Medulla oblongata (tissue), 1 donor: Measurements from ENCODE around the gene ZNF681.
A peak's percentile ranks its signal among the peaks of the same experiment; 100 is the strongest.
"Not testable (repeated sequence)": the region's sequence is repeated elsewhere in the genome, so short reads cannot be mapped to it uniquely, and the experiment has no call there.

ENCODE experiments used
- DNase-seq: peaks from one replicate; pipeline ENCODE4 v3.0.0-alpha.2; 2015; ENCODE audit errors: extremely low spot score

Gene ZNF681

GRCh38 chr19:23774106-23774505, 15.4 kb upstream of the ZNF681 start:
- no peak for DNase-seq

DNA sequence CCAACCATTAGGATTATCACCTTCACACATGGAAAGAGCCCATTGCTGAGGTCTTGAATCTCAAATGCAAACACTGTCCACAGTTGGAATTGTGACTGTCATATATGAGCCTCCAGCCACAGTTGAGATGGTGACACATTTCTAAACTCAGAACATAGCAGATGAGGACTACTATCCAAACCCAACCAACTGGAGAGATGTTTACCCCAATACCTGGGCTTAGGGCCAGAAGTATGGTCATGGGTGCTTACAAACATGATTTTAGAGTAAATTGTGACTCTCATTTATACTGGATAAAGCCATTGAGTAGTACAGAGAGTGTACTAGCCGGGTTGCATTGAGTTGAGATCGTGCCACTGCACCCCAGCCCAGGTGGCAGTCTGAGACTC, 14.0 kb upstream of the ZNF681 start:
- no peak for DNase-seq

GRCh38 chr19:23771761-23772674, 13.3 kb upstream of the ZNF681 start:
- DNase-seq = no peak

DNA sequence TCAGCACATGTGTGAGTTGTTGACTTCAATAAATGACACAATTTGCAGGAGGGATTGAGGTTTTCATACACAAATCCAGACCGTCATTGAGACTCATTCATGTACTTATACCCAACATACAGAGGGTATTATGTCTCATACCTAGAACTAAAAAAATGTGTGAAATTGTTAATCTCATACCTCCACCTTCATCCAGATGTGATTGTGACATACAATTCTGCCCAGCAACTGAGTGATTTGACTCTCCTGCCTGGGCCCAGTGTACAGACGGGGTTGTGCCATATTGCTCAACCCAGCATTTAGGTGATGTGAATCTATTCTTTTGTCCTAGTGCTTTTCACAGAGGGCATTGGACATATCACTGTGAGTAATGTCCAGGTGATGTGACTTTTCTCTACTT, 12.6 kb upstream of the ZNF681 start:
- no peak for DNase-seq

DNA sequence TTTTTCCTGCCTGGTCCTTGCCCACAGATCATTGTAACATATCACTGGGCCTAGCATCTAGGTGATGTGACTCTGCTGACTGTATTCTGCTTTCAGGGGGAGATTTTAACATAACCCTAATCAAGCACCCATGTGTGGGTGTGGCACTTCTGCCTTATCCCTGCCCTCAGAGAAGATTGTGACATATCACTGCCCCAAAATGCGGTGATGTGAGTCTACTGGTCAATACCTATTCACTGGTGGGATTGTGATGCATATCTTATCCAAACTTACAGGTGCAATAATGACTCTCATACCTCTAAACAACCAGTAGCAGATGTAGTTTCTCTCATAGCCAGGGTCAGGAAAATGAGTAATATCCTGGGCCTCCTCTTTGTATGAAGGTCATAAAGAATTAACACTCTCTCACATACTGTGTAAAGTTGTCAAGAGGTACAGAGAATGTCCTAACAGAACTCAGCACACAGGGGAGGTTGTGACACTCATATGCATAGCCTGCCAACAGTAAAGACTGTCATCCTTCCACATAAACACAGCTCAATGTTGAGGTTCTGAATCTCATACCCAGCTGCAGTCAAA, 12.1 kb upstream of the ZNF681 start:
- DNase-seq = no peak

DNA sequence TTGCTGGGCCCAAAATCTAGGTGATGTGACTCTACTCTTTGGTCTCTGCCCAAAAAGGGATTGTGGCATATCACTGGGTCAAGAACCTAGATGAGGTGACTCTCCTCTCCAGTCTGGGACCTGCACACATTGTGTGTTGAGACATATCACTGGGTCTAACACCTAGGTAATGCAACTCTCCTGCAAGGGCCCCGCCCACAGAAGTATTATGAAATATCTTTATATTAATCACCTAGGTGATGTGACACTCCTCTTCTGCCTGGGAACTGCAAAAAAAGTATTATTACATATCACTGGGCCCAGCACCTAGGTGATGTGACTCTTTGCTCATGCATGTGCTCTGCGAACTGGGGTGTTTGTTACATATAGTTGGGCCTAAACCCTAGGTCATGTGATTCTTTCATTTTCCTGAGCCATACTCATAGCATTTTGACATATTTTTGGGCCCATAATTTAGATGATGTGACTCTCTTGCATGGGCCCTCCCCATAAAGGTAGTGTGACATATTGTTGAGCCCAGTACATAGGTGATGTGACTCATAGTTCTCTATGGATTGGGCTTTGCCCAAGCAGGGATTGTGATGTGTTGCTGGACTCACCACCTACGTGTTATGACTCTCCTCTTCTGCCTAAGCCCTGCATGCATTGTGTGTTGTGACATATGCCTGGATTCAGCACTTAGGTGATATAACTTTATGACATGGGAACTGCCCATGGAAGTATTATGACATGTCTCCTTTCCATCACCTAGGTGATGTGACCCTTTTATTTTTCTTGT, 11.2 kb upstream of the ZNF681 start:
- DNase-seq = no peak

- no peak for DNase-seq
Observed at GRCh38 chr19:23766951-23767350, 8.3 kb upstream of the ZNF681 start.

DNA sequence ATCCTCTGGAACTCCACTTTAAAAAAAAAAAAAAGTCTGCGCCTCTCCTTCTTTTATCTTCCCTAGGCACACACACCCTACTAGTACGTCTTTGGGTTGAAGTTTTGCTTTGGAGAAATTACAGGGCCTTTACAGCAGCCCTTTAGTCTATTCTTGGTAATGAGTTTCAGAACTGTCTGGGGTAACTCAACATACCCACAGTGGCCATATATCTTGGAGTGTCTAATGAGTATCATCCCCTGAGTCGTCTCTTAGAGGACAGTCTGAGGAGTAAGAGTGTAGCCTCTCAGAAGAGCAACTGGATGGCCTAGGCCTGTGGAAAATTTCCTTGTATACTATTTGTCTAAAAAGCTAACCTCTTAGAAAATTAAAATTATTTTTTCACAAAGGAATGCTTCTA, 6.1 kb upstream of the ZNF681 start:
- DNase-seq = no peak

DNA sequence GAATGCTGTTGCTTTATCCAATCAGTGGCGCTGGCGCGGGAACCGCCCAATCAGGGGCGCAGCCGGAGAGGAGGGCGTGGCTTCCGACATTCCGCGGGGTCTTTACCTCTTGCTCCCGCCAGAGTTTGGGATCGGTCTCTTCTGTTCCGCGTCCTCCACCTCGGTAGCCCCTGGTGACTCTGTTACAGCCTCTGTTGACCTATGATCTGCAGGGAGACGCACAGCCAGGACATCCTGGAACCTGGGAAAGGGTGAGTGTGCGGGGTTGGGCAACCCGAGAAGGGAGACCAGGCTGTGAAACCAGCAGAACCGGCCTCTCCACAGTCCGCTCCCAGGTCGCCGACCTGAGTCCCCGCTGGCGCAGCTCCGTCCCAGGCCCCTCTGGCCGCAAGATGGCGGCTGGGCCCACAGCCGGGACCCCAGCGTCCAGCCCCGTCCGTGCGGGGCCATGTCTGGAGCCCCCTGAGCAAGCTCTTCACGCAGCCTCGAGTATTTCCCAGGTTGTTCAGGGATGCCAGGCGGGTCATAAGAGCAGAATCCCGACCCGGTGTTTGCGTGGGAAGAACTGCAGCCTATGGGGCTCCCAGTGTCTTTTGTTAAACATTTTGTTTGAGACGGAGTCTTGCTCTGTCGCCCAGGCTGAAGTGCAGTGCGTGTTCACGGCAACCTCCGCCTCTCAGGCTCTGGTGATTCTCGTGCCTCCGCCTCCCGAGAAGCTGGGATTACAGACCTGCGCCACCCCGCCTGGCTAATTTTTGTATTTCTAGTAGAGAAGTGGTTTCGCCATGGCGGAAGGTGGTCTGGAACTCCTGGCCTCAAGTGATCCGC, 4.4 kb upstream of the ZNF681 start:
- DNase-seq = peak; percentile 80

GRCh38 chr19:23762548-23762883, 3.8 kb upstream of the ZNF681 start:
- DNase-seq = no peak

- DNase-seq = not testable (repeated sequence)
Observed at GRCh38 chr19:23760326-23760725, 1.6 kb upstream of the ZNF681 start.

- not testable (repeated sequence) for DNase-seq
Observed at GRCh38 chr19:23743633-23744232, 15.0 kb downstream of the ZNF681 start.

- DNase-seq = not testable (repeated sequence)
Observed at GRCh38 chr19:23730729-23731465, 27.8 kb downstream of the ZNF681 start.

GRCh38 chr19:23724161-23724560, 34.5 kb downstream of the ZNF681 start:
- DNase-seq = not testable (repeated sequence)

DNA sequence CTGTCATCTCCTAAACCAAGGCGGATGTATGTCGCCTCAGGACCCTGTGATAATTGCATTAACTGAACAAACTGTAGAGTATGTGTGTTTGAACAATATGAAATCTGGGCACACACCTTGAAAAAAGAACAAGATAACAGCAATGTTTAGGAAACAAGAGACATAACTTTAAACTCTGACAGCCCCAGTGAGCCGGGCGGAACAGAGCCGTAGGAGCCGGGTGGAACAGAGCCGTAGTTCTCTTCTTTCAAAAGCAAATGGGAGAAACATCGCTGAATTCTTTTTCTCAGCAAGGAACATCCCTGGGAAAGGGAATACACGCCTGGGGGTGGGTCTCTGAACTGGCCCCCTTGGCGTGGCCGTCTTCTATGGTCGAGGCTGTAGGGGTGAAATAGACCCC, 39.9 kb downstream of the ZNF681 start:
- no peak for DNase-seq

DNA sequence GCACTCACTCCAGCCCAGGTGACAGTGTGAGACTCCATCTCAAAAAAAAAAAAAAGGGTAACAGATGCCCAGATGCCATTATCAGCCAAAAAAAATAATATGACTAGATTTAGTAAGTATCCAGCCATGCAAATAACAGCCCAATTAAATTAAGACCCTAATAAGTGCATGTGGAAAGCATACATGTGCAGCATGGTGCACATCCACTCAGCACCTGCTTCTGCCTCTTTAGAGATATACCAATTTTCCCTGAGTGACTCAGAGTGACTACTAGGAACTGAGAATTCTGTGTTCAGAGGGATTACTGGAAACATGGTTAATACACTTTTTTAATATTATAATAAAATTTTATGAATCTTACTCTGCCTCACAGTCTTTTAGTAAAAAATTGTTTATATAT, 41.9 kb downstream of the ZNF681 start:
- DNase-seq = no peak

GRCh38 chr19:23709347-23709746, 49.3 kb downstream of the ZNF681 start:
- DNase-seq = no peak

DNA sequence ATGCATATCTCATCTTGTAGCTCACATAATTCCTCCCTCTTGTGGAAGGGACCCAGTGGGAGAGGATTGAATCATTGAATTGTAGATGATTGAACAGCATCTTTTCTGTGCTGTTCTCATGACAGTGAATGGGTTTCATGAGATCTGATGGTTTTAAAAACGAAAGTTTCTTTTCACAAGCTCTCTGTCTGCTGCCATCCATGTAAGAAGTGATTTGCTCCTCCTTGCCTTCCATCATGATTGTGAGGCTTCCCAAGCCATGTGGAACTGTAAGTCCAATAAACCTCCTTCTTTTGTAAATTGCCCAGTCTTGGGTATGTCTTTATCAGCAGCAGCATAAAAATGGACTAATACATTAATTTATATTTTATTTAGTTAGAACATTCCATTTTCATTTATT, 52.0 kb downstream of the ZNF681 start:
- DNase-seq = no peak

GRCh38 chr19:23699521-23699860, 59.2 kb downstream of the ZNF681 start:
- no peak for DNase-seq

- no peak for DNase-seq
Observed at GRCh38 chr19:23698711-23699520, 59.8 kb downstream of the ZNF681 start.
